ENCODE data around the gene ANO4. TPM values are rescaled to one million over a fixed set of nuclear protein-coding genes. Genes with fewer than 3 reads are reported as not detected.

ANO4 gene
- total RNA-seq, 1 donor from 2014 or later: 7.3 TPM

DNA sequence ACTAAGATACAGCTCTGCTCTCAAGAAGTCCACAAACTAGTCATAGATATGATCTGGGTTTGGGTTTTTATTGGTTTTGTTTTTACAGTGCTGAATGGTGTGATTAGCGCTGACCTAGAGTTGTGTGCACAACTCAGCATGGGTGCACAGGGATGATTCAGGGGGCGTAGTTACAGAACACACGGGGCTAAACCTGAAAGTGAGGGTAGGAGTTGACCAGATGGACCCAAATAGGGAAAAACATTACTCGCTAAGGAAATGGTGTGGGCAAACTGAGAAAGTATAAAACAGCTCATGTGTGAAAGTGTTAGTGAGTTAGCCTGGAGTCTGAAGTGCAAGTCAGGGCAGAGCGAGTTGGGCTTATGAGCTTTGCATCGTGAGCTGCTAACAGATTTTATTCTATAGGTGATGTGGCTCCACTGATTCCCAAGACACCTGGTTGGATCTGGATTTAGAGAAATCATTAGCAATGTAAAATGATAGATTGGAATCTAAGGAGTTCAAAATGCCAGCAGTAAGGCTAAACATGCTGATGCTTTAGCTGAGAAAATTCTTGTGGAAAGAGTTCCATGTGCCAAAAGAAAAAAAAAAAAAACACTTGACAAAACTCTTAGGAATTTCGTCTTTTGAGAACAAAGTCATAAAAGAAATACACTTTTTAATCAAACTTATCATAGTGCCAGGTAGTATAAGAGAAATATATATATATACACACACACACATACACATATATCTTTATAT is 280.5 kb downstream of the ANO4 start:
- Mint-ChIP-seq H3K36me3 (no peaks in the 10 kb centered on the region), H3K4me3 (no peak overlapping the region), H3K9me3 (peaks cover 5% of the 10 kb centered on the region), H3K27me3 (no peaks in the 10 kb centered on the region), H3K4me1 (ENCODE audit: unreplicated experiment) (no peaks in the 10 kb centered on the region), H3K27ac (no peak overlapping the region)
- DNase-seq (ENCODE audit: extremely low spot score, unreplicated experiment): no peak
- TF ChIP-seq, protein P1, sequence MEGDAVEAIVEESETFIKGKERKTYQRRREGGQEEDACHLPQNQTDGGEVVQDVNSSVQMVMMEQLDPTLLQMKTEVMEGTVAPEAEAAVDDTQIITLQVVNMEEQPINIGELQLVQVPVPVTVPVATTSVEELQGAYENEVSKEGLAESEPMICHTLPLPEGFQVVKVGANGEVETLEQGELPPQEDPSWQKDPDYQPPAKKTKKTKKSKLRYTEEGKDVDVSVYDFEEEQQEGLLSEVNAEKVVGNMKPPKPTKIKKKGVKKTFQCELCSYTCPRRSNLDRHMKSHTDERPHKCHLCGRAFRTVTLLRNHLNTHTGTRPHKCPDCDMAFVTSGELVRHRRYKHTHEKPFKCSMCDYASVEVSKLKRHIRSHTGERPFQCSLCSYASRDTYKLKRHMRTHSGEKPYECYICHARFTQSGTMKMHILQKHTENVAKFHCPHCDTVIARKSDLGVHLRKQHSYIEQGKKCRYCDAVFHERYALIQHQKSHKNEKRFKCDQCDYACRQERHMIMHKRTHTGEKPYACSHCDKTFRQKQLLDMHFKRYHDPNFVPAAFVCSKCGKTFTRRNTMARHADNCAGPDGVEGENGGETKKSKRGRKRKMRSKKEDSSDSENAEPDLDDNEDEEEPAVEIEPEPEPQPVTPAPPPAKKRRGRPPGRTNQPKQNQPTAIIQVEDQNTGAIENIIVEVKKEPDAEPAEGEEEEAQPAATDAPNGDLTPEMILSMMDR (conservative IDR thresholded peaks at IDR 0.05): no peak

- no peak for DNase-seq (ENCODE audit: extremely low spot score, unreplicated experiment)
- Mint-ChIP-seq H3K27ac (no peak overlapping the region), H3K4me3 (no peak overlapping the region), H3K4me1 (ENCODE audit: unreplicated experiment) (no peaks in the 10 kb centered on the region), H3K9me3 (peaks cover 3% of the 10 kb centered on the region), H3K27me3 (no peaks in the 10 kb centered on the region), H3K36me3 (no peaks in the 10 kb centered on the region)
- TF ChIP-seq, protein P1 (conservative IDR thresholded peaks at IDR 0.05): no peak
Observed at GRCh38 chr12:101076921-101077320, 282.3 kb downstream of the ANO4 start.

GRCh38 chr12:101077791-101078528 is 283.4 kb downstream of the ANO4 start:
- H3K27ac Mint-ChIP-seq: no peak overlapping the region
- H3K36me3 Mint-ChIP-seq: no peaks in the 10 kb centered on the region
- H3K4me1 Mint-ChIP-seq (ENCODE audit: unreplicated experiment): no peaks in the 10 kb centered on the region
- TF ChIP-seq, protein P1 (conservative IDR thresholded peaks at IDR 0.05): no peak
- no peaks in the 10 kb centered on the region for H3K9me3 Mint-ChIP-seq
- DNase-seq (ENCODE audit: extremely low spot score, unreplicated experiment): no peak
- H3K27me3 Mint-ChIP-seq: no peaks in the 10 kb centered on the region
- H3K4me3 Mint-ChIP-seq: no peak overlapping the region

GRCh38 chr12:101078536-101079285 is 284.1 kb downstream of the ANO4 start:
- Mint-ChIP-seq H3K36me3 (no peaks in the 10 kb centered on the region), H3K4me3 (no peak overlapping the region), H3K4me1 (ENCODE audit: unreplicated experiment) (no peaks in the 10 kb centered on the region), H3K27me3 (no peaks in the 10 kb centered on the region), H3K9me3 (no peaks in the 10 kb centered on the region), H3K27ac (no peak overlapping the region)
- DNase-seq (ENCODE audit: extremely low spot score, unreplicated experiment): no peak
- TF ChIP-seq, protein P1 (conservative IDR thresholded peaks at IDR 0.05): no peak

- H3K9me3 Mint-ChIP-seq: no peaks in the 10 kb centered on the region
- H3K36me3 Mint-ChIP-seq: no peaks in the 10 kb centered on the region
- H3K4me1 Mint-ChIP-seq (ENCODE audit: unreplicated experiment): no peaks in the 10 kb centered on the region
- H3K27me3 Mint-ChIP-seq: no peaks in the 10 kb centered on the region
- H3K4me3 Mint-ChIP-seq: no peak overlapping the region
- DNase-seq (ENCODE audit: extremely low spot score, unreplicated experiment): no peak
- H3K27ac Mint-ChIP-seq: no peak overlapping the region
- TF ChIP-seq, protein P1 (conservative IDR thresholded peaks at IDR 0.05): no peak
Observed at GRCh38 chr12:101082706-101083105, 288.1 kb downstream of the ANO4 start.

Measured in type B pancreatic cell (in vitro differentiated cells).